Stimulated activated CD4-positive, alpha-beta T cell treated with anti-CD3 and anti-CD28 coated beads, Interleukin-4, amount 100 ng/mL, for 24 hours (primary cell): ENCODE data around the gene SYNDIG1L.

Experiments
- DNase-seq: peaks from one replicate; pipeline ENCODE4 v3.0.0-alpha.2; 2020

Gene SYNDIG1L

GRCh38 chr14:74427651-74428050 is 1.6 kb upstream of the SYNDIG1L start:
- DNase-seq: no peak

- peak; percentile 46 for DNase-seq
Observed at GRCh38 chr14:74425525-74426201, 347 bp downstream of the SYNDIG1L start.

- DNase-seq: no peak
Observed at GRCh38 chr14:74424606-74425005, 1.4 kb downstream of the SYNDIG1L start.

- no peak for DNase-seq
Observed at GRCh38 chr14:74423246-74423645, 2.8 kb downstream of the SYNDIG1L start.

- DNase-seq: no peak
Observed at GRCh38 chr14:74421981-74422380, 4.0 kb downstream of the SYNDIG1L start.

- no peak for DNase-seq
Observed at GRCh38 chr14:74419086-74419485, 6.9 kb downstream of the SYNDIG1L start.

GRCh38 chr14:74418031-74418430 is 8.0 kb downstream of the SYNDIG1L start:
- DNase-seq: no peak

- no peak for DNase-seq
Observed at GRCh38 chr14:74417611-74418010, 8.4 kb downstream of the SYNDIG1L start.

- DNase-seq: no peak
Observed at GRCh38 chr14:74417201-74417600, 8.8 kb downstream of the SYNDIG1L start.

- no peak for DNase-seq
Observed at GRCh38 chr14:74415115-74415437, 10.9 kb downstream of the SYNDIG1L start.

- DNase-seq: no peak
Observed at GRCh38 chr14:74414403-74415114, 11.5 kb downstream of the SYNDIG1L start.

GRCh38 chr14:74413627-74414026 is 12.4 kb downstream of the SYNDIG1L start:
- no peak for DNase-seq

GRCh38 chr14:74412753-74413152 is 13.3 kb downstream of the SYNDIG1L start:
- no peak for DNase-seq

GRCh38 chr14:74411671-74412070 is 14.3 kb downstream of the SYNDIG1L start:
- no peak for DNase-seq

GRCh38 chr14:74409441-74409840 is 16.6 kb downstream of the SYNDIG1L start:
- DNase-seq: no peak

- no peak for DNase-seq
Observed at GRCh38 chr14:74408870-74409269, 17.1 kb downstream of the SYNDIG1L start.

- no peak for DNase-seq
Observed at GRCh38 chr14:74407801-74408154, 18.2 kb downstream of the SYNDIG1L start.

- DNase-seq: no peak
Observed at GRCh38 chr14:74407021-74407800, 18.8 kb downstream of the SYNDIG1L start.

- no peak for DNase-seq
Observed at GRCh38 chr14:74405663-74406062, 20.3 kb downstream of the SYNDIG1L start.

GRCh38 chr14:74404435-74404834 is 21.6 kb downstream of the SYNDIG1L start:
- no peak for DNase-seq

GRCh38 chr14:74403619-74404417 is 22.2 kb downstream of the SYNDIG1L start:
- DNase-seq: no peak

- DNase-seq: no peak
Observed at GRCh38 chr14:74402401-74403251, 23.4 kb downstream of the SYNDIG1L start.
